H9 (cell line): Measurements from ENCODE around the gene PAK1IP1. TPM values are rescaled to one million over a fixed set of nuclear protein-coding genes. Genes with fewer than 3 reads are reported as not detected.
A peak's percentile ranks its signal among the peaks of the same experiment; 100 is the strongest.

ENCODE experiments used
- DNase-seq: peaks from one replicate; pipeline ENCODE4 v3.0.0-alpha.2; 2017
- H2AFZ ChIP-seq: one replicate; pipeline ENCODE4 v1.6.1; 2013; ENCODE audit warnings: mild to moderate bottlenecking, low read length, control low read depth, moderate library complexity
- H2AK5ac ChIP-seq: 2 replicates; pipeline ENCODE4 v1.6.1; 2013; ENCODE audit warnings: low read length, control low read depth, mixed read lengths; ENCODE audit not compliant: insufficient read length
- H2BK120ac ChIP-seq: one replicate; pipeline ENCODE4 v1.6.1; 2013; ENCODE audit warnings: low read depth, mild to moderate bottlenecking, low read length, control low read depth, inconsistent platforms; ENCODE audit not compliant: poor library complexity, severe bottlenecking
- H2BK12ac ChIP-seq: 2 replicates; pipeline ENCODE4 v1.6.1; 2013; ENCODE audit warnings: low read length, control low read depth, mixed read lengths, low read depth; ENCODE audit not compliant: insufficient read length
- H2BK15ac ChIP-seq: 2 replicates; pipeline ENCODE4 v1.6.1; 2013; ENCODE audit warnings: low read depth, low read length, control low read depth
- H2BK20ac ChIP-seq: one replicate; pipeline ENCODE4 v1.6.1; 2013; ENCODE audit warnings: low read depth, mild to moderate bottlenecking, low read length, control low read depth, inconsistent platforms; ENCODE audit not compliant: poor library complexity, severe bottlenecking
- H2BK5ac ChIP-seq: 2 replicates; pipeline ENCODE4 v1.6.1; 2013; ENCODE audit warnings: low read length, control low read depth, mixed read lengths; ENCODE audit not compliant: insufficient read length
- H3K14ac ChIP-seq: 2 replicates; pipeline ENCODE4 v1.6.1; 2013; ENCODE audit warnings: low read length, control low read depth; ENCODE audit not compliant: insufficient read depth
- H3K18ac ChIP-seq: 2 replicates; pipeline ENCODE4 v1.6.1; 2013; ENCODE audit warnings: low read depth, mild to moderate bottlenecking, mixed read lengths, low read length, control low read depth; ENCODE audit not compliant: insufficient read length
- H3K23ac ChIP-seq: 2 replicates; pipeline ENCODE4 v1.6.1; 2013; ENCODE audit warnings: low read length, control low read depth, mixed read lengths, low read depth; ENCODE audit not compliant: insufficient read length
- H3K23me2 ChIP-seq: 2 replicates; pipeline ENCODE4 v1.6.1; 2013; ENCODE audit warnings: low read depth, mild to moderate bottlenecking, mixed read lengths, low read length, control low read depth; ENCODE audit not compliant: insufficient read length, poor library complexity, severe bottlenecking
- H3K27ac ChIP-seq: 2 replicates; pipeline ENCODE4 v1.5.1; 2013; ENCODE audit warnings: low read length, control low read depth, mixed read lengths, low read depth; ENCODE audit not compliant: insufficient read length
- H3K27me3 ChIP-seq: 2 replicates; pipeline ENCODE4 v1.6.1; 2013; ENCODE audit warnings: low read length, control low read depth, inconsistent platforms; ENCODE audit not compliant: insufficient read depth
- H3K4ac ChIP-seq: 2 replicates; pipeline ENCODE4 v1.6.1; 2013; ENCODE audit warnings: low read depth, mild to moderate bottlenecking, control low read depth, inconsistent platforms, low read length, moderate library complexity
- H3K4me1 ChIP-seq: 2 replicates; pipeline ENCODE4 v1.6.1; 2013; ENCODE audit warnings: low read length, control low read depth, inconsistent platforms; ENCODE audit not compliant: insufficient read depth
- H3K4me2 ChIP-seq: 2 replicates; pipeline ENCODE4 v1.6.1; 2013; ENCODE audit warnings: low read length, control low read depth, mixed read lengths; ENCODE audit not compliant: insufficient read length, insufficient read depth
- H3K56ac ChIP-seq: 2 replicates; pipeline ENCODE4 v1.6.1; 2013; ENCODE audit warnings: low read depth, mild to moderate bottlenecking, mixed read lengths, low read length, control low read depth; ENCODE audit not compliant: insufficient read length
- H3K79me1 ChIP-seq: 2 replicates; pipeline ENCODE4 v1.6.1; 2013; ENCODE audit warnings: low read depth, mild to moderate bottlenecking, moderate library complexity, low read length, control low read depth, inconsistent platforms; ENCODE audit not compliant: insufficient read depth, poor library complexity, severe bottlenecking
- H3K79me2 ChIP-seq: 2 replicates; pipeline ENCODE4 v1.6.1; 2013; ENCODE audit warnings: low read length, control low read depth, inconsistent platforms; ENCODE audit not compliant: insufficient read depth
- H3K9ac ChIP-seq: 2 replicates; pipeline ENCODE4 v1.6.1; 2013; ENCODE audit warnings: low read length, control low read depth, mixed read lengths; ENCODE audit not compliant: insufficient read length; ENCODE audit errors: extremely low read depth
- H3K9me3 ChIP-seq: one replicate; pipeline ENCODE4 v1.6.1; 2013; ENCODE audit warnings: low read depth, low read length, inconsistent platforms; ENCODE audit not compliant: control insufficient read depth
- H3T11ph ChIP-seq: one replicate; pipeline ENCODE4 v1.6.1; 2013; ENCODE audit warnings: mild to moderate bottlenecking, low read length, control low read depth, inconsistent platforms
- H4K20me1 ChIP-seq: one replicate; pipeline ENCODE4 v1.6.1; 2013; ENCODE audit not compliant: control insufficient read depth, insufficient read length, insufficient read depth
- H4K5ac ChIP-seq: 2 replicates; pipeline ENCODE4 v1.6.1; 2013; ENCODE audit warnings: low read depth, mild to moderate bottlenecking, mixed read lengths, low read length, control low read depth; ENCODE audit not compliant: insufficient read length
- H4K8ac ChIP-seq: replicated peaks from 2 replicates; pipeline ENCODE4 v1.6.1; 2013; ENCODE audit warnings: low read length, control low read depth, mixed read lengths, low read depth; ENCODE audit not compliant: insufficient read length
- H4K91ac ChIP-seq: 2 replicates; pipeline ENCODE4 v1.6.1; 2013; ENCODE audit warnings: low read depth, mild to moderate bottlenecking, moderate library complexity, mixed read lengths, low read length, control low read depth; ENCODE audit not compliant: insufficient read length
- H3K27ac Mint-ChIP-seq, 3 experiments: 2 replicates in 2 of 3; 3 replicates in 1 of 3; pipeline ENCODE4 v1.8.0; 2020 to 2021; ENCODE audit warnings: mixed read lengths in 3 of 3, mild to moderate bottlenecking in 1 of 3, moderate library complexity in 1 of 3
- H3K27me3 Mint-ChIP-seq: 2 replicates; pipeline ENCODE4 v1.8.0; 2021; ENCODE audit warnings: low read depth, mild to moderate bottlenecking, moderate library complexity, mixed read lengths
- H3K36me3 Mint-ChIP-seq, 3 experiments: 2 replicates in 2 of 3; 3 replicates in 1 of 3; pipeline ENCODE4 v1.8.0; 2020 to 2021; ENCODE audit warnings: low read depth in 3 of 3, mixed read lengths in 3 of 3; ENCODE audit not compliant: insufficient read depth in 1 of 3
- H3K4me1 Mint-ChIP-seq, 2 experiments: 2 replicates each; pipeline ENCODE4 v1.8.0; 2020; ENCODE audit warnings: mixed read lengths in 2 of 2
- H3K4me3 Mint-ChIP-seq, 2 experiments: 2 replicates in 1 of 2; 3 replicates in 1 of 2; pipeline ENCODE4 v1.8.0; 2020 to 2021; ENCODE audit warnings: mild to moderate bottlenecking in 2 of 2, mixed read lengths in 2 of 2, moderate library complexity in 1 of 2
- H3K9me3 Mint-ChIP-seq, 2 experiments: 2 replicates in 1 of 2; 3 replicates in 1 of 2; pipeline ENCODE4 v1.8.0; 2020; ENCODE audit warnings: mild to moderate bottlenecking in 2 of 2, mixed read lengths in 2 of 2, moderate library complexity in 1 of 2
- CTCF ChIP-seq: fragments of 200-600 bp; sonication (generic); conservative IDR thresholded peaks from 3 replicates; pipeline ENCODE4 v1.8.0; 2021; ENCODE audit warnings: antibody characterized with exemption, mild to moderate bottlenecking
- WGBS: extraction: QIAGEN DNeasy Blood & Tissue Kit; methylation state at CpG from one replicate; pipeline ENCODE4 v1.1.7; 2013; ENCODE audit warnings: missing lambda C conversion rate, low lambda C conversion rate, mixed read lengths; ENCODE audit not compliant: insufficient read length; ENCODE audit errors: extremely low coverage; 5-methylcytosine and 5-hydroxymethylcytosine counted together
- total RNA-seq: library from RNA; stranded (reverse); gene quantifications from 2 replicates; pipeline ENCODE4 v1.2.1, GENCODE V29; 2021

PAK1IP1 gene
- total RNA-seq, 1 experiment from 2014 or later: 44.8 TPM

GRCh38 chr6:10725044-10725443 lies 30.3 kb downstream of the PAK1IP1 start:
- Histone ChIP-seq H4K20me1 (no peaks in the 10 kb centered on the region), H2BK5ac (no peak overlapping the region), H3K9ac (no peak overlapping the region), H3K27ac (no peak overlapping the region), H3K14ac (no peak overlapping the region), H3K23me2 (peaks cover 9% of the 10 kb centered on the region), H4K91ac (no peak overlapping the region), H2BK12ac (no peak overlapping the region), H3K79me1 (no peaks in the 10 kb centered on the region), H2BK20ac (no peak overlapping the region), H3K9me3 (no peaks in the 10 kb centered on the region), H2AFZ (no peak overlapping the region), H3K4me1 (0 out of 2 replicates have a peak, but pooled peaks cover 2% of the 10 kb centered on the region), H3T11ph (no peak overlapping the region), H3K23ac (no peak overlapping the region), H4K8ac (no peak overlapping the region), H3K4me2 (no peak overlapping the region), H3K27me3 (no peaks in the 10 kb centered on the region), H3K4ac (no peak overlapping the region), H3K79me2 (no peaks in the 10 kb centered on the region), H3K56ac (no peak overlapping the region), H2AK5ac (no peak overlapping the region), H3K18ac (no peak overlapping the region), H2BK120ac (no peak overlapping the region), H4K5ac (no peak overlapping the region), H2BK15ac (no peak overlapping the region)
- Mint-ChIP-seq H3K9me3 (no peaks in the 10 kb centered on the region; a peak in 2 of 5 replicates), H3K36me3 (peaks cover 12 to 47% (median 43%) of the 10 kb centered on the region in 3 experiments), H3K4me1 (peaks cover 19 to 23% of the 10 kb centered on the region in 2 experiments), H3K27ac (peak overlapping the region; percentile 49 to 65 (median 59); a peak in 3 of 7 replicates), H3K27me3 (no peaks in the 10 kb centered on the region), H3K4me3 (peak overlapping the region in 1 of 2 experiments; percentile 34; a peak in 1 of 5 replicates)
- DNase-seq: no peak
- TF ChIP-seq CTCF: no peak
- no CpG with 5 or more reads among the region's 6 CpGs for WGBS
